HT-29 (cell line): ENCODE data around the gene AMHR2. TPM values are rescaled to one million over a fixed set of nuclear protein-coding genes. Genes with fewer than 3 reads are reported as not detected.
A peak's percentile ranks its signal among the peaks of the same experiment; 100 is the strongest.

Experiments
- DNase-seq: peaks from one replicate; pipeline ENCODE4 v3.0.0-alpha.2; 2015; ENCODE audit warnings: low spot score
- total RNA-seq: library from RNA; depleted of rRNA; stranded (reverse); fragments of >200 nt; shearing (Covaris generic); gene quantifications from 2 replicates; pipeline ENCODE4 v1.2.3, GENCODE V29; 2014

AMHR2 gene
- total RNA-seq, 1 experiment from 2014 or later: not detected

- peak; percentile 88 for DNase-seq
Observed at GRCh38 chr12:53452159-53453077, 28.8 kb downstream of the AMHR2 start.

- DNase-seq: no peak
Observed at GRCh38 chr12:53453953-53454640, 30.4 kb downstream of the AMHR2 start.

GRCh38 chr12:53454707-53455106, 31.1 kb downstream of the AMHR2 start:
- no peak for DNase-seq

- DNase-seq: no peak
Observed at GRCh38 chr12:53456654-53457366, 33.2 kb downstream of the AMHR2 start.

GRCh38 chr12:53459097-53459496, 35.4 kb downstream of the AMHR2 start:
- DNase-seq: no peak

- DNase-seq: no peak
Observed at GRCh38 chr12:53461059-53461458, 37.4 kb downstream of the AMHR2 start.

- no peak for DNase-seq
Observed at GRCh38 chr12:53461591-53461990, 37.9 kb downstream of the AMHR2 start.

GRCh38 chr12:53462935-53463334, 39.3 kb downstream of the AMHR2 start:
- DNase-seq: no peak

GRCh38 chr12:53463802-53464560, 40.3 kb downstream of the AMHR2 start:
- DNase-seq: no peak

GRCh38 chr12:53464685-53465418, 41.2 kb downstream of the AMHR2 start:
- DNase-seq: no peak

DNA sequence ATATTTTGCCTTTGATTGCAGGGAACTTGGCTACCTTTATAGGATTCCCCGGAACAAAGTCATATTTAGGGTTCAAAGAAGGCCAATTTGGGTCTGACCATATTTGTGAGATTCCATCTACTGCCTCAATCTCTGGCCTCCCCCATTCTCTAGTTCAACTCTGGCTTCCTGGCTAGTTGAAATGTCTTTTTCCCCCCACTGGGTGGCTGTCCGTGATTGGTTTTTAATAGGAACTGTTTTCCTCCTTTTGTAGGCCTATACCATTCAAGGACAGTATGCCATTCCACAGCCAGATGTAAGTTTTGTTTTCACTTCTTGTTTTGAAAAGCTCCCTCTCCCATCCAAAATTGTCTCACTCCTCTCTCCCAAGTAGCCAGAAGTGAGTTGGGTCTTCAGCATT, 42.0 kb downstream of the AMHR2 start:
- DNase-seq: no peak

DNA sequence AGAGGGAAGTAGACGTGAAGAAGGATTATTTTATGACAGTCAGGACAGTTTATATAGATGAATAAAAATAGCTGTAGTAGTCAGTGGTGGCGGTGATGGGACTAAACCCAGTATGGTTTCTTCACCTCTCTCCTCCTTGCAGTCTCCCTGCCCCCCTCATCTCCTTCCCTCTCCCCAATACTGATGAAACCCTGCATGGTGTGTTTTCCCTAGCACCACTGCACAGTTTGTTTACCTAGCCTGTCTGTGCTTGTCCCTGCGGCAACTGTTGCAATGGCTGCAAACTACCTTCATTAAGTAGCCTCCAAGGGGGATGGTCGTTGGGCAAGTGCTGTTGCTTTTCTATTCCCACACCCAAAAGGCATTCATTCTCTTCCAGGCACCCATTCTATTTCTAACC, 43.0 kb downstream of the AMHR2 start:
- no peak for DNase-seq

- no peak for DNase-seq
Observed at GRCh38 chr12:53467082-53467481, 43.4 kb downstream of the AMHR2 start.

DNA sequence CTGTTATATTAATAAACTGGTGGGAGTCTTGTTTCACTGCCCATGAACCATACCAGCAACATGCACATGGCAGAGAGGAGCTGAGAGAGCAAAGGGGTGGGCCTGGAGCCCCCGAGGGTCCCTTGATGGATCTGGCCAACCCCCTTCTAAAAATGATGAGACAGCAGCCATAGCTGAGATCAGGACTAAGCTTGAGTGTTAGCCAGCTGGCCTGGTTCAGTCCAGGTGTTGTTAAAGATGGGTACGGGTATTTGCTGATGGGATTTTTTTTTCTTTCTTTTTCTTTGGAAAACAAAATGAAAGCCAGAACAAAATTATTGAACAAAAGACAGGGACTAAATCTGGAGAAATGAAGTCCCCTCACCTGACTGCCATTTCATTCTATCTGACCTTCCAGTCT, 44.2 kb downstream of the AMHR2 start:
- no peak for DNase-seq

DNA sequence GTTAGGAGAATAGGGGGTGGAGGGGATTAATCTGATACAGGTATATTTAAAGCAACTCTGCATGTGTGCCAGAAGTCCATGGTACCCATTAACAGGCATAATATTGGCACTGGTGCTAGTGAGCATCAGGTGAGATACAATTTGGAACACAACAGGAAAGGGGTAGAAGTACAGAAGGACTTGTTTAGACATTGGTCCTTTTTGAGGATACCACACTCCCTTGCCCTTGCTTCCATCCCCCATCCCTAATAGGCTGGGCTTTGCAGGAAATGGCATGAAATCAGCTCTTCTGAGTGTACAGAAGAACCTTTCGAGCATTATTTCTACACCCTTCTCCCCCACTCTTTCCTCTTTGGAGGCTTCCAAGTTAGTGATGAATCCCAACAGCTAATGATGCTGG, 44.6 kb downstream of the AMHR2 start:
- DNase-seq: no peak

DNA sequence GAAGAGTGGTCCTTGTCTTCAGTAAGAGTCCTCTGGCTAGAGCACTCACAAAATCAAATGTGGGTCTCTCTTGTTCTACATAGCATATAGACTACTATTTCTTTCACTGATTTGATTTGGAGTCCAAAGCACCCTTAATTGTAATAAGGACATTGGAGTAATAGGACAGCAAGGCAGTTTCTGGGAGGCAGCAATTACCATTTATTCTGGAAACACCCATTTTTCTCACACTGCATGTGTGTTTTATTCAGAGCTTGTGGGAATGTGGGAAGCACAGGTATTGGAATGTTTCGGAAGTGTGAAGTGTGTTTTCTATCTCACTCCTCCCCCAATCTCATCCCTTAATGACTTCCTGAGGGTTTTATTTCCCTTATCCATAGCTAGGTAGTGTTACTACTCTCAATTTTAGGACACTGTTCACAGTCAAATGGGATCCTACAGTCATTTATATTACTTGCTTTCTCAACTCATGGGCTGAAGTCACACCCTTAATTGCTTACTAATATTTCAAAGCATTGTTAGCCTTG, 48.5 kb downstream of the AMHR2 start:
- no peak for DNase-seq

- DNase-seq: no peak
Observed at GRCh38 chr12:53474077-53474476, 50.4 kb downstream of the AMHR2 start.

- no peak for DNase-seq
Observed at GRCh38 chr12:53474819-53475218, 51.2 kb downstream of the AMHR2 start.

GRCh38 chr12:53476769-53477209, 53.1 kb downstream of the AMHR2 start:
- DNase-seq: peak; percentile 48

DNA sequence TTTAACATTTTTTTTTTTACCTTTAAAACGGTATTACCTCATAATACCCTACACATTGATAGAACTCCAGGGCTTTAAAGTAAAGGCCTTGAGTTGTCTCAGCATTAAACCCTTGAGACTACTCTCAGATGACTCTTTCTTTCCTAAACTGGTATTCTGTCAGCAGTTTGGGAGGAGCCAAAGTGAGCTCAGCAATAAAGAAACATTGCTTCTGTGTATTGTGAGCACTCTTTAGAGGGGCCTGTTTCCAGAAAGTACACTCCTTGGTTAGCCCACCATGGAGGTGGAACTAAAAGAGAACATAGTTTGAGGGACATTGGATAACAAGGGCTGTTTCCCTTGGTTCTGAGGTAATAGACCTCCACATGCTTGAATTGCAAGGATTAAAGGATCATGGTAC, 55.2 kb downstream of the AMHR2 start:
- DNase-seq: no peak
